IgD-negative memory B cell (primary cell): ENCODE results near the gene PNMT. TPM values are rescaled to one million over a fixed set of nuclear protein-coding genes. Genes with fewer than 3 reads are reported as not detected.

Experiments used
- H3K27ac Mint-ChIP-seq, 3 donors: one replicate each; pipeline ENCODE4 v1.8.0; 2020 to 2022; ENCODE audit warnings: mild to moderate bottlenecking in 3 of 3, mixed read lengths in 3 of 3, moderate library complexity in 1 of 3
- H3K27me3 Mint-ChIP-seq: one replicate; pipeline ENCODE4 v1.8.0; 2021; ENCODE audit warnings: mixed read lengths
- H3K36me3 Mint-ChIP-seq: one replicate; pipeline ENCODE4 v1.8.0; 2020; ENCODE audit warnings: mild to moderate bottlenecking, mixed read lengths
- H3K4me1 Mint-ChIP-seq, 3 donors: one replicate each; pipeline ENCODE4 v1.8.0; 2020 to 2022; ENCODE audit warnings: mixed read lengths in 3 of 3, mild to moderate bottlenecking in 1 of 3
- H3K4me3 Mint-ChIP-seq, 4 donors: one replicate each; pipeline ENCODE4 v1.8.0; 2020 to 2022; ENCODE audit warnings: mild to moderate bottlenecking in 4 of 4, mixed read lengths in 4 of 4, moderate library complexity in 3 of 4
- H3K9me3 Mint-ChIP-seq, 3 donors: one replicate each; pipeline ENCODE4 v1.8.0; 2020 to 2021; ENCODE audit warnings: mixed read lengths in 3 of 3, mild to moderate bottlenecking in 1 of 3
- polyA plus RNA-seq: library from polyadenylated mRNA; unstranded; fragments of 300-500 nt; fragmentation: Illumina TruSeq; gene quantifications from one replicate; pipeline ENCODE4 v1.2.3, GENCODE V29; 2021

The PNMT gene
- polyA plus RNA-seq = not detected

GRCh38 chr17:39667945-39668924 is at the start of gene PNMT:
PNMT (plus strand) TSS chr17:39668453; CDS start chr17:39668476, 23 bp downstream.
- H3K4me1 Mint-ChIP-seq = peaks cover 3 to 10% (median 4%) of the 10 kb centered on the region in 3 donors
- peak within 1 kb of the TSS in 1 of 3 donors; percentile 93 for H3K27ac Mint-ChIP-seq
- H3K9me3 Mint-ChIP-seq = no peaks in the 10 kb centered on the region
- H3K27me3 Mint-ChIP-seq = peaks cover 15% of the 10 kb centered on the region
- H3K36me3 Mint-ChIP-seq = peaks cover 2% of the 10 kb centered on the region
- peak within 1 kb of the TSS; percentile 49 to 92 (median 78) for H3K4me3 Mint-ChIP-seq

- Mint-ChIP-seq H3K36me3 (no peaks in the 10 kb centered on the region), H3K27ac (no peak overlapping the region), H3K4me1 (peaks cover 15 to 20% (median 18%) of the 10 kb centered on the region in 3 donors), H3K9me3 (no peaks in the 10 kb centered on the region), H3K4me3 (peak overlapping the region; percentile 37 to 85 (median 71)), H3K27me3 (peaks cover 7% of the 10 kb centered on the region)
Measured at GRCh38 chr17:39618956-39619785, 49.1 kb upstream of the PNMT start.

GRCh38 chr17:39619786-39620101 is 48.5 kb upstream of the PNMT start:
- peak overlapping the region in 2 of 4 donors; percentile 30 to 85 for H3K4me3 Mint-ChIP-seq
- peaks cover 15 to 20% (median 15%) of the 10 kb centered on the region in 3 donors for H3K4me1 Mint-ChIP-seq
- H3K36me3 Mint-ChIP-seq = no peaks in the 10 kb centered on the region
- no peak overlapping the region for H3K27ac Mint-ChIP-seq
- H3K27me3 Mint-ChIP-seq = peaks cover 7% of the 10 kb centered on the region
- no peaks in the 10 kb centered on the region for H3K9me3 Mint-ChIP-seq

GRCh38 chr17:39621523-39622379 is 46.5 kb upstream of the PNMT start:
- Mint-ChIP-seq H3K9me3 (no peaks in the 10 kb centered on the region), H3K27ac (peak overlapping the region in 2 of 3 donors; percentile 46 to 69), H3K27me3 (peaks cover 13% of the 10 kb centered on the region), H3K4me1 (peaks cover 15 to 16% (median 15%) of the 10 kb centered on the region in 3 donors), H3K36me3 (no peaks in the 10 kb centered on the region), H3K4me3 (peak overlapping the region; percentile 62 to 90 (median 78))

GRCh38 chr17:39622380-39623006 is 45.8 kb upstream of the PNMT start:
- peak overlapping the region in 2 of 3 donors; percentile 46 to 69 for H3K27ac Mint-ChIP-seq
- H3K27me3 Mint-ChIP-seq = peaks cover 15% of the 10 kb centered on the region
- H3K4me3 Mint-ChIP-seq = peak overlapping the region; percentile 62 to 90 (median 78)
- no peaks in the 10 kb centered on the region for H3K9me3 Mint-ChIP-seq
- peaks cover 15 to 16% (median 15%) of the 10 kb centered on the region in 3 donors for H3K4me1 Mint-ChIP-seq
- H3K36me3 Mint-ChIP-seq = no peaks in the 10 kb centered on the region

- Mint-ChIP-seq H3K27me3 (peaks cover 15% of the 10 kb centered on the region), H3K36me3 (no peaks in the 10 kb centered on the region), H3K27ac (peak overlapping the region in 1 of 3 donors; percentile 88), H3K4me1 (peaks cover 15 to 17% (median 15%) of the 10 kb centered on the region in 3 donors), H3K9me3 (no peaks in the 10 kb centered on the region), H3K4me3 (peak overlapping the region in 3 of 4 donors; percentile 68 to 87 (median 75))
Measured at GRCh38 chr17:39623356-39623950, 44.8 kb upstream of the PNMT start.

GRCh38 chr17:39624313-39624712 is 43.9 kb upstream of the PNMT start:
- Mint-ChIP-seq H3K27me3 (peaks cover 19% of the 10 kb centered on the region), H3K9me3 (no peaks in the 10 kb centered on the region), H3K36me3 (no peaks in the 10 kb centered on the region), H3K27ac (no peak overlapping the region), H3K4me3 (no peak overlapping the region), H3K4me1 (peaks cover 15 to 17% (median 16%) of the 10 kb centered on the region in 3 donors)

- Mint-ChIP-seq H3K27ac (no peak overlapping the region), H3K4me3 (peak overlapping the region in 2 of 4 donors; percentile 52 to 63), H3K9me3 (no peaks in the 10 kb centered on the region), H3K4me1 (peaks cover 15 to 17% (median 16%) of the 10 kb centered on the region in 3 donors), H3K27me3 (peaks cover 19% of the 10 kb centered on the region), H3K36me3 (no peaks in the 10 kb centered on the region)
Measured at GRCh38 chr17:39625198-39625785, 43.0 kb upstream of the PNMT start.

- Mint-ChIP-seq H3K9me3 (no peaks in the 10 kb centered on the region), H3K27ac (no peak within 1 kb of the TSS), H3K4me1 (peaks cover 15 to 19% (median 16%) of the 10 kb centered on the region in 3 donors), H3K27me3 (peaks cover 21% of the 10 kb centered on the region), H3K4me3 (peak within 1 kb of the TSS in 3 of 4 donors; percentile 63 to 73 (median 67)), H3K36me3 (no peaks in the 10 kb centered on the region)
Measured at GRCh38 chr17:39626171-39627046, 41.8 kb upstream of the PNMT start, which contains the start of gene PPP1R1B. PPP1R1B (plus strand) TSS chr17:39626952; CDS start chr17:39627393, 441 bp downstream.

GRCh38 chr17:39627047-39627711 is 41.1 kb upstream of the PNMT start:
- H3K27me3 Mint-ChIP-seq = peaks cover 21% of the 10 kb centered on the region
- no peaks in the 10 kb centered on the region for H3K9me3 Mint-ChIP-seq
- peaks cover 2% of the 10 kb centered on the region for H3K36me3 Mint-ChIP-seq
- H3K4me1 Mint-ChIP-seq = peaks cover 10 to 16% (median 11%) of the 10 kb centered on the region in 3 donors
- no peak overlapping the region for H3K27ac Mint-ChIP-seq
- H3K4me3 Mint-ChIP-seq = peak overlapping the region in 3 of 4 donors; percentile 63 to 73 (median 67)

- H3K27me3 Mint-ChIP-seq = peaks cover 21% of the 10 kb centered on the region
- H3K9me3 Mint-ChIP-seq = no peaks in the 10 kb centered on the region
- H3K4me3 Mint-ChIP-seq = no peak overlapping the region
- H3K4me1 Mint-ChIP-seq = peaks cover 5 to 12% (median 5%) of the 10 kb centered on the region in 3 donors
- no peak overlapping the region for H3K27ac Mint-ChIP-seq
- peaks cover 2% of the 10 kb centered on the region for H3K36me3 Mint-ChIP-seq
Measured at GRCh38 chr17:39627712-39628516, 40.3 kb upstream of the PNMT start.
